MG63 (cell line): Measurements from ENCODE around the gene CAB39L. TPM values are rescaled to one million over a fixed set of nuclear protein-coding genes. Genes with fewer than 3 reads are reported as not detected.

Experiments
- DNase-seq: peaks from one replicate; pipeline ENCODE4 v3.0.0-alpha.2; 2020
- H3K27me3 ChIP-seq: fragments of 250-450 bp; sonication (Bioruptor Pico); 2 replicates; pipeline ENCODE4 v1.5.1; 2020; ENCODE audit warnings: mild to moderate bottlenecking, moderate library complexity
- H3K36me3 ChIP-seq: fragments of 250-450 bp; sonication (Bioruptor Pico); 2 replicates; pipeline ENCODE4 v1.5.1; 2020; ENCODE audit warnings: mild to moderate bottlenecking, moderate library complexity
- H3K4me3 ChIP-seq: fragments of 250-450 bp; sonication (Bioruptor Pico); 2 replicates; pipeline ENCODE4 v1.5.1; 2020; ENCODE audit warnings: mild to moderate bottlenecking, moderate library complexity
- H3K9me3 ChIP-seq: fragments of 250-450 bp; sonication (Bioruptor Pico); 2 replicates; pipeline ENCODE4 v1.5.1; 2020; ENCODE audit warnings: mild to moderate bottlenecking, moderate library complexity
- total RNA-seq: library from RNA; depleted of rRNA; stranded (reverse); fragments of >200 nt; shearing (Covaris generic); gene quantifications from 2 replicates; pipeline ENCODE4 v1.2.3, GENCODE V29; 2014; ENCODE audit warnings: low replicate concordance

Gene CAB39L
- total RNA-seq, 1 experiment from 2014 or later: 5.4 TPM

GRCh38 chr13:49376121-49376520 is 67.7 kb downstream of the CAB39L start:
- H3K36me3 ChIP-seq: no peaks in the 10 kb centered on the region
- DNase-seq: no peak
- H3K27me3 ChIP-seq: no peaks in the 10 kb centered on the region
- H3K4me3 ChIP-seq: no peak overlapping the region
- no peaks in the 10 kb centered on the region for H3K9me3 ChIP-seq

- Histone ChIP-seq H3K4me3 (no peak overlapping the region), H3K27me3 (no peaks in the 10 kb centered on the region), H3K9me3 (no peaks in the 10 kb centered on the region), H3K36me3 (no peaks in the 10 kb centered on the region)
- DNase-seq: peak; percentile 47
Measured at GRCh38 chr13:49374585-49375290, 69.1 kb downstream of the CAB39L start.

- H3K27me3 ChIP-seq: no peaks in the 10 kb centered on the region
- DNase-seq: no peak
- no peak overlapping the region for H3K4me3 ChIP-seq
Measured at GRCh38 chr13:49373716-49374115, 70.1 kb downstream of the CAB39L start.

GRCh38 chr13:49371943-49372613 is 71.8 kb downstream of the CAB39L start:
- DNase-seq: no peak
- Histone ChIP-seq H3K9me3 (no peaks in the 10 kb centered on the region), H3K36me3 (peaks cover 2% of the 10 kb centered on the region; the same call in 1 of the 2 replicates), H3K27me3 (no peaks in the 10 kb centered on the region), H3K4me3 (no peak overlapping the region)

More at GRCh38 chr13:49373716-49374115, 70.1 kb downstream of the CAB39L start:
- Histone ChIP-seq H3K36me3 (no peaks in the 10 kb centered on the region), H3K9me3 (no peaks in the 10 kb centered on the region)

GRCh38 chr13:49370371-49370770 is 73.5 kb downstream of the CAB39L start:
- Histone ChIP-seq H3K36me3 (peaks cover 2% of the 10 kb centered on the region; the same call in 1 of the 2 replicates), H3K9me3 (no peaks in the 10 kb centered on the region), H3K27me3 (no peaks in the 10 kb centered on the region), H3K4me3 (no peak overlapping the region)
- no peak for DNase-seq

GRCh38 chr13:49369866-49370265 is 74.0 kb downstream of the CAB39L start:
- Histone ChIP-seq H3K27me3 (no peaks in the 10 kb centered on the region), H3K4me3 (no peak overlapping the region), H3K9me3 (no peaks in the 10 kb centered on the region), H3K36me3 (peaks cover 2% of the 10 kb centered on the region; the same call in 1 of the 2 replicates)
- DNase-seq: no peak

- no peak for DNase-seq
- no peak overlapping the region for H3K4me3 ChIP-seq
- no peaks in the 10 kb centered on the region for H3K27me3 ChIP-seq
- peaks cover 7% of the 10 kb centered on the region; the same call in 1 of the 2 replicates for H3K9me3 ChIP-seq
- peaks cover 2% of the 10 kb centered on the region for H3K36me3 ChIP-seq
Measured at GRCh38 chr13:49368688-49369087, 75.2 kb downstream of the CAB39L start.

- no peaks in the 10 kb centered on the region for H3K27me3 ChIP-seq
- H3K4me3 ChIP-seq: no peak overlapping the region
- H3K36me3 ChIP-seq: peaks cover 2% of the 10 kb centered on the region
- H3K9me3 ChIP-seq: peaks cover 10% of the 10 kb centered on the region
- no peak for DNase-seq
Measured at GRCh38 chr13:49367640-49368422, 76.0 kb downstream of the CAB39L start.

- peaks cover 11% of the 10 kb centered on the region for H3K9me3 ChIP-seq
- DNase-seq: peak; percentile 19
- no peak overlapping the region for H3K4me3 ChIP-seq
- H3K27me3 ChIP-seq: no peaks in the 10 kb centered on the region
- peaks cover 2% of the 10 kb centered on the region for H3K36me3 ChIP-seq
Measured at GRCh38 chr13:49366841-49367240, 77.0 kb downstream of the CAB39L start.

- DNase-seq: peak; percentile 28
Measured at GRCh38 chr13:49357694-49358093, 86.2 kb downstream of the CAB39L start.

GRCh38 chr13:49356223-49356622 is 87.6 kb downstream of the CAB39L start:
- Histone ChIP-seq H3K27me3 (no peaks in the 10 kb centered on the region), H3K36me3 (peaks cover 16% of the 10 kb centered on the region), H3K4me3 (no peak overlapping the region), H3K9me3 (peaks cover 21% of the 10 kb centered on the region)
- DNase-seq: no peak

More at GRCh38 chr13:49357694-49358093, 86.2 kb downstream of the CAB39L start:
- no peak overlapping the region for H3K4me3 ChIP-seq
- no peaks in the 10 kb centered on the region for H3K27me3 ChIP-seq
- H3K36me3 ChIP-seq: peaks cover 16% of the 10 kb centered on the region
- H3K9me3 ChIP-seq: peaks cover 23% of the 10 kb centered on the region

GRCh38 chr13:49354719-49355118 is 89.1 kb downstream of the CAB39L start:
- H3K4me3 ChIP-seq: no peak overlapping the region
- H3K9me3 ChIP-seq: peaks cover 21% of the 10 kb centered on the region
- H3K36me3 ChIP-seq: peaks cover 16% of the 10 kb centered on the region
- no peaks in the 10 kb centered on the region for H3K27me3 ChIP-seq
- DNase-seq: no peak

- Histone ChIP-seq H3K36me3 (peaks cover 16% of the 10 kb centered on the region), H3K9me3 (peaks cover 21% of the 10 kb centered on the region), H3K27me3 (no peaks in the 10 kb centered on the region), H3K4me3 (no peak overlapping the region)
- no peak for DNase-seq
Measured at GRCh38 chr13:49353908-49354307, 90.0 kb downstream of the CAB39L start.

GRCh38 chr13:49351871-49352270 is 92.0 kb downstream of the CAB39L start:
- Histone ChIP-seq H3K4me3 (no peak overlapping the region), H3K36me3 (peaks cover 12% of the 10 kb centered on the region), H3K9me3 (peaks cover 16% of the 10 kb centered on the region), H3K27me3 (no peaks in the 10 kb centered on the region)
- DNase-seq: no peak

GRCh38 chr13:49348751-49349150 is 95.1 kb downstream of the CAB39L start:
- no peak for DNase-seq
- no peaks in the 10 kb centered on the region for H3K36me3 ChIP-seq
- no peak overlapping the region for H3K4me3 ChIP-seq
- no peaks in the 10 kb centered on the region for H3K27me3 ChIP-seq
- no peaks in the 10 kb centered on the region for H3K9me3 ChIP-seq

GRCh38 chr13:49347650-49348385 is 96.0 kb downstream of the CAB39L start:
- DNase-seq: no peak
- no peaks in the 10 kb centered on the region for H3K36me3 ChIP-seq
- H3K4me3 ChIP-seq: no peak overlapping the region
- no peaks in the 10 kb centered on the region for H3K9me3 ChIP-seq
- H3K27me3 ChIP-seq: no peaks in the 10 kb centered on the region
